ENCODE results near the gene HYLS1. TPM values are rescaled to one million over a fixed set of nuclear protein-coding genes. Genes with fewer than 3 reads are reported as not detected.

The HYLS1 gene
- total RNA-seq, 1 donor from 2014 or later = 4.5 TPM

GRCh38 chr11:125944350-125945010 lies 57.0 kb downstream of the HYLS1 start:
- H3K27me3 Mint-ChIP-seq (ENCODE audit: low read depth) = peaks cover 12% of the 10 kb centered on the region
- no peak overlapping the region for H3K4me3 Mint-ChIP-seq (ENCODE audit: unreplicated experiment)
- no peak for TF ChIP-seq CTCF (IDR thresholded peaks at IDR 0.05)
- DNase-seq (ENCODE audit: low spot score) = no peak
- no peak overlapping the region for H3K27ac Mint-ChIP-seq (ENCODE audit: unreplicated experiment)
- H3K4me1 Mint-ChIP-seq (ENCODE audit: low read depth) = peaks cover 4% of the 10 kb centered on the region
- H3K36me3 Mint-ChIP-seq (ENCODE audit: low read depth) = no peaks in the 10 kb centered on the region
- H3K9me3 Mint-ChIP-seq (ENCODE audit: low read depth) = no peaks in the 10 kb centered on the region

DNA sequence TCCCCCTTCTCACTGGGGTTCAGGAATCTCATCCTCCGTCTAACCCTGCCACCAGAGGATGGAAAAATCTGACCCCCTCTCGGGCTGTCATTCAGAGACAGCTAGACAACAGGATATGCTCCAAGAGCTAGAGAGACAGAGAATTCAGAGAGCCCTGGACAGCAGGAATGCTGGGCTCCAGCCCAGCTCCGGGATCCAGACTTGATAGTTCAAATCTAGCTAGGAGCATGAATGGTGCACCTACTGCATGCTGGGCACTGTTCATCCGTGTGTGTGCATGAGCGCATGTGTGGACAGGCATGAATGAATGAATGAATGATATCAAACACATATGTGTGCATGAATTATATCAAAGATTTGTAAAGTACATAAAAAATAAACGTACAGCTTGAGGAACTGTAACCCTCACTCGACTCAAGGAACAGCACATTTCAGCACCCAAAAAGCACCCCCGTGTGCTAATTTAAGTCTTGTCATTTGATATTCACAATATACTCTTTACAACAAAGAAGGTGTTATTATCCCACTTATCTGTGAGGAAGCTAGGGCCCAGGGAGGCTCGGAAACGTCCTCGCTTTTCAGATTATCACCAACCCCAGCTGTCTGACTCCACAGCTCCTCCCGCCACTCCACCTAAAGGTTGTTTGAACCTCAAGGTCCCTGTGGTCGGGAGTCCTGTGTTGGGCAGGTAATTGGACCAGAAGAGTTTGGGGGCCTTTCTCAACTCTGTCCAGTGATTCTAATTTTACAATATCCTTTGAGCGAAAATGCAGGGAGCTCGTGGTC lies 57.7 kb downstream of the HYLS1 start:
- Mint-ChIP-seq H3K27ac (ENCODE audit: unreplicated experiment) (no peak overlapping the region), H3K27me3 (ENCODE audit: low read depth) (peaks cover 12% of the 10 kb centered on the region), H3K4me3 (ENCODE audit: unreplicated experiment) (no peak overlapping the region), H3K9me3 (ENCODE audit: low read depth) (no peaks in the 10 kb centered on the region), H3K4me1 (ENCODE audit: low read depth) (peaks cover 4% of the 10 kb centered on the region), H3K36me3 (ENCODE audit: low read depth) (no peaks in the 10 kb centered on the region)
- TF ChIP-seq CTCF (IDR thresholded peaks at IDR 0.05) = no peak
- DNase-seq (ENCODE audit: low spot score) = no peak

DNA sequence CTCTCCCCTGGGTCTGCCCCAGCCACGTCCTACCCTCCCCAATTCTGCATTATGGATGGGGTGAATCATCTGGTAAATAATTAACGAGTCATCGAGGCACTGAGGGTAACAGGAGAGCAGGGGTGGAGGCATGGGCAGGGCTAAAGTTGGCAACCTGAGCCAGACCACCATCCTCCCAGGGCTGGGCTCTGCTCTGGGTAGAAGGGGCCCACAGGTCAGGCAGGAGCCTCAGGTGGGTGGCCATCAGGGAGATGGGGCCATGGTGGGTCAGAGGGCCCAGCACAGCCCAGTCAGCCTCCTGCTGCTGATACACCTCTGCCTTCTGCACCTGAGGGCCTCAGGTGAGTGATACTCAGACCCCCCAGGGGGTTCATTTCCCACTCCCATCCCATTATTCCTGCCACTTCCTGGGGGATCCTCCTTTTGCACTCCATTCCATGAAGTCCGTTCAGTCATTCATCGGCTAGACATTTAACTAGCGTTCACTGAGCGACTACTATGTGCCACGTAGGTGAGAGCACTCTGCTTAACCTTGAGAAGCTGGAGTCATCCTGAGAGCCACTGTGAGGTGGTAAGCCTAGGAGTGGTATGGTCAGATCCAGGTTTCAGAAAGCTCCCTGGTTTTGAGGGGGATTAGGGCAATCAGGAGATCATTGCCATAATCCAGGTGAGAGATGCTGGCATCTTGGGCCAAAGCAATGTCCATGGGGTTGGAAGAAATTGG lies 58.5 kb downstream of the HYLS1 start, which contains the start of gene VSIG10L2:
Gene VSIG10L2 (plus strand): TSS at position 248 of the 724 bp plus-strand sequence. CDS start 12 bp downstream, at position 260.
- H3K4me3 Mint-ChIP-seq (ENCODE audit: unreplicated experiment) = no peak within 1 kb of the TSS
- H3K27me3 Mint-ChIP-seq (ENCODE audit: low read depth) = peaks cover 12% of the 10 kb centered on the region
- H3K36me3 Mint-ChIP-seq (ENCODE audit: low read depth) = no peaks in the 10 kb centered on the region
- peaks cover 4% of the 10 kb centered on the region for H3K4me1 Mint-ChIP-seq (ENCODE audit: low read depth)
- TF ChIP-seq CTCF (IDR thresholded peaks at IDR 0.05) = no peak
- H3K9me3 Mint-ChIP-seq (ENCODE audit: low read depth) = no peaks in the 10 kb centered on the region
- no peak for DNase-seq (ENCODE audit: low spot score)
- H3K27ac Mint-ChIP-seq (ENCODE audit: unreplicated experiment) = no peak within 1 kb of the TSS

- H3K4me1 Mint-ChIP-seq (ENCODE audit: low read depth) = peaks cover 4% of the 10 kb centered on the region
- H3K4me3 Mint-ChIP-seq (ENCODE audit: unreplicated experiment) = no peak overlapping the region
- H3K9me3 Mint-ChIP-seq (ENCODE audit: low read depth) = no peaks in the 10 kb centered on the region
- H3K27me3 Mint-ChIP-seq (ENCODE audit: low read depth) = peaks cover 13% of the 10 kb centered on the region
- no peak overlapping the region for H3K27ac Mint-ChIP-seq (ENCODE audit: unreplicated experiment)
- TF ChIP-seq CTCF (IDR thresholded peaks at IDR 0.05) = no peak
- DNase-seq (ENCODE audit: low spot score) = no peak
- no peaks in the 10 kb centered on the region for H3K36me3 Mint-ChIP-seq (ENCODE audit: low read depth)
These were observed 59.4 kb downstream of the HYLS1 start for GRCh38 chr11:125946712-125947418.
